Left lung (tissue), 10 donors: ENCODE data around the gene DZIP1L. TPM values are rescaled to one million over a fixed set of nuclear protein-coding genes. Genes with fewer than 3 reads are reported as not detected.

Experiments
- ATAC-seq: fragments of 200-7000 bp; cut with Tn5 transposase; one replicate; pipeline ENCODE4 v1.9.1; 2020; ENCODE audit warnings: moderate library complexity
- DNase-seq, 4 donors: peaks; one replicate each; pipeline ENCODE4 v3.0.0-alpha.2; 2013 to 2020
- H3K27ac ChIP-seq, 2 donors: fragments of 200-600 bp; sonication (generic) in 1 of 2; one replicate each; pipeline versions ENCODE4 v1.5.0 to v1.8.0; 2020 to 2021
- H3K27me3 ChIP-seq, 2 donors: fragments of 200-600 bp; sonication (generic) in 1 of 2; one replicate each; pipeline versions ENCODE4 v1.5.0 to v1.8.0; 2020 to 2021
- H3K36me3 ChIP-seq, 2 donors: fragments of 200-600 bp; sonication (generic) in 1 of 2; one replicate each; pipeline versions ENCODE4 v1.5.0 to v1.8.0; 2020 to 2021
- H3K4me1 ChIP-seq, 2 donors: fragments of 200-600 bp; one replicate each; pipeline ENCODE4 v1.8.0; 2021
- H3K4me3 ChIP-seq, 2 donors: fragments of 200-600 bp; sonication (generic) in 1 of 2; one replicate each; pipeline versions ENCODE4 v1.5.0 to v1.8.0; 2020 to 2021; ENCODE audit warnings: mild to moderate bottlenecking in 1 of 2
- H3K9me3 ChIP-seq, 2 donors: fragments of 200-600 bp; sonication (generic) in 1 of 2; one replicate each; pipeline versions ENCODE4 v1.5.0 to v1.8.0; 2020 to 2021
- CTCF ChIP-seq, 2 donors: fragments of 200-600 bp; sonication (generic) in 1 of 2; IDR thresholded peaks; one replicate each; pipeline versions ENCODE4 v1.5.0 to v1.8.0; 2021; ENCODE audit warnings: antibody characterized with exemption in 2 of 2
- intact Hi-C, 2 donors: fragments of 100-400 bp; cut with DNase I; formaldehyde crosslinking; loops; one replicate each; pipeline versions ENCODE4 v1.11.2 to v1.14.2; 2022
- polyA plus RNA-seq, 6 donors: library from polyadenylated mRNA; unstranded; fragments of 120-200 nt; gene quantifications; one replicate each; pipeline ENCODE4 v1.2.1, GENCODE V29; 2013; ENCODE audit not compliant: insufficient read length in 6 of 6
- total RNA-seq, 2 donors: library from RNA; stranded (reverse); fragmentation: NEBNext Ultra II Directional; extraction: Animal tissue kit (Norgen Biotek cat#: 25700); gene quantifications; one replicate each; pipeline ENCODE4 v1.2.1, GENCODE V29; 2021
- donor health status: DM: no; HTN: yes; CAD: no.
- donor health status: DM: no; HTN: no; CAD: no.

Gene DZIP1L
- total and polyA plus RNA-seq, 8 donors = 14.0 to 24.2 (median 19.7) TPM

- ATAC-seq (no peak), DNase-seq (no peak)
- Histone ChIP-seq H3K27me3 (no peaks in the 10 kb centered on the region), H3K4me3 (no peak overlapping the region), H3K4me1 (no peaks in the 10 kb centered on the region), H3K9me3 (no peaks in the 10 kb centered on the region), H3K27ac (no peak overlapping the region), H3K36me3 (no peaks in the 10 kb centered on the region)
- intact Hi-C loops = no loop called here
- no peak for TF ChIP-seq CTCF (IDR thresholded peaks at IDR 0.05)
Observed at GRCh38 chr3:138042043-138042442, 73.4 kb downstream of the DZIP1L start.

GRCh38 chr3:138038725-138039462, 76.5 kb downstream of the DZIP1L start:
- DNase-seq = peak in 3 of 4 donors; percentile 10 to 70 (median 65)
- ATAC-seq = peak; percentile 88
- Histone ChIP-seq H3K27me3 (no peaks in the 10 kb centered on the region), H3K9me3 (no peaks in the 10 kb centered on the region), H3K36me3 (no peaks in the 10 kb centered on the region), H3K4me3 (no peak overlapping the region), H3K4me1 (no peaks in the 10 kb centered on the region), H3K27ac (peak overlapping the region in 1 of 2 donors; percentile 70)
- TF ChIP-seq CTCF (IDR thresholded peaks at IDR 0.05) = no peak
- intact Hi-C loops = no loop called here

GRCh38 chr3:138036572-138036971, 78.8 kb downstream of the DZIP1L start:
- TF ChIP-seq CTCF (IDR thresholded peaks at IDR 0.05) = no peak
- Histone ChIP-seq H3K36me3 (no peaks in the 10 kb centered on the region), H3K4me1 (no peaks in the 10 kb centered on the region), H3K27ac (peak overlapping the region in 1 of 2 donors; percentile 25), H3K9me3 (no peaks in the 10 kb centered on the region), H3K27me3 (no peaks in the 10 kb centered on the region), H3K4me3 (no peak overlapping the region)
- intact Hi-C loops = no loop called here
- ATAC-seq (no peak), DNase-seq (no peak)

- DNase-seq (no peak), ATAC-seq (no peak)
- intact Hi-C loops = no loop called here
Observed at GRCh38 chr3:138034918-138035317, 80.5 kb downstream of the DZIP1L start.

More at GRCh38 chr3:138034918-138035317, 80.5 kb downstream of the DZIP1L start:
- Histone ChIP-seq H3K9me3 (no peaks in the 10 kb centered on the region), H3K4me1 (no peaks in the 10 kb centered on the region), H3K4me3 (no peak overlapping the region), H3K36me3 (peaks cover 0 to 12% of the 10 kb centered on the region in 2 donors), H3K27me3 (no peaks in the 10 kb centered on the region), H3K27ac (no peak overlapping the region)
- TF ChIP-seq CTCF (IDR thresholded peaks at IDR 0.05) = no peak
